Measurements from ENCODE around the gene PDE7B.

- TF ChIP-seq CTCF (conservative IDR thresholded peaks at IDR 0.05 in 1 of 2, IDR thresholded peaks at IDR 0.05 in 1 of 2; ENCODE audit: low read depth in 1 of 2, low read length in 2 of 2), result no peak
- TF ChIP-seq EZH2 (IDR thresholded peaks at IDR 0.05; ENCODE audit: low read length, missing control alignments), result no peak
Measured at GRCh38 chr6:135905604-135906300, 54.3 kb downstream of the PDE7B start.

All from fibroblast of lung (primary cell).